Measurements from ENCODE around the gene DUS1L.

The DUS1L gene

DNA sequence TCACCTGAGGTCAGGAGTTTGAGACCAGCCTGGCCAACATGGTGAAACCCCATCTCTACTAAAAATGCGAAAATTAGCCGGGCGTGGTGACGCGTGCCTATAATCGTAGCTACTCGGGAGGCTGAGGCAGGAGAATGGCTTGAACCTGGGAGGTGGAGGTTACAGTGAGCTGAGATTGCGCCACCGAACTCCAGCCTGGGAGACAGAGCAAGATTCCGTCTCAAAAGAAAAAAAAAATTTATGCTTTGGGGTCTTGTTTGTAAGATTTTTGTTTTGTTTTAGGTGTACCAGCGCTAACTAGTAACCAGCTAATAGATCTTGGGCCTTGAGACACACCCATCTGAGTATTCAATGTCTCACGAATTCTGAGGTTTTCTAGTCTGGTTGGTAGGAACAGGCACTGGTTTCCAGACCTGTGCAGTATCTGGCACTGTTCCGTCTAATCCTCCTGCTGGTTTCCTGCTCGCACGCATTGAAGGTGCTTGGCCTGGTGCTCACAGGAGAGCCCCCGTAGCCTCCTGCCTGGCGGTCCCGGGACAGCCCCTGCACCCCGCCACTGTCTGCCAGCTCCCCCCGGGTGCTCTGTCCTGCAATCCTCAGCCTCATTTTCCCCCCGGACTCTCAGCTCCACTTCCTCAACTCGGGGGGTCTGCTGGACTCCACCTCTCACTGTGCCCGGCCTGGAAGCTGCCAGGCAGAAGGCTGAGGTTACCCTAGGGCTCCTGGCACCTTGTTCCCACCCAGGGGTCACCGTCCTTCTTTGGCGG lies 10.6 kb upstream of the DUS1L start:
- H3K9me3 ChIP-seq (ENCODE audit: low read length), result no peaks in the 10 kb centered on the region
- peaks cover 4% of the 10 kb centered on the region; the same call in 1 of the 2 replicates for H3K27me3 ChIP-seq (ENCODE audit: insufficient read depth, low read length)
- no peaks in the 10 kb centered on the region for H3K79me2 ChIP-seq (ENCODE audit: insufficient read depth, low read length)
- H3K9ac ChIP-seq (ENCODE audit: low read length), result no peak overlapping the region
- no peak overlapping the region for H3K4me3 ChIP-seq (ENCODE audit: low read depth, low read length, poor library complexity, severe bottlenecking)
- no peaks in the 10 kb centered on the region for H3K9me2 ChIP-seq (ENCODE audit: low read depth, low read length)
- H3F3A ChIP-seq (ENCODE audit: insufficient read depth, low read length), result peaks cover 3% of the 10 kb centered on the region; the same call in 1 of the 2 replicates
- no peak overlapping the region for H2AFZ ChIP-seq (ENCODE audit: low read length)
- no peaks in the 10 kb centered on the region for H4K20me1 ChIP-seq (ENCODE audit: insufficient read depth, low read length)
- H3K4me1 ChIP-seq (ENCODE audit: insufficient read depth, low read length, severe bottlenecking), result no peaks in the 10 kb centered on the region
- H3K4me2 ChIP-seq (ENCODE audit: low read length), result no peak overlapping the region
- H3K27ac ChIP-seq (ENCODE audit: low read depth, low read length, poor library complexity, severe bottlenecking), result no peak overlapping the region
- TF ChIP-seq EZH2 (IDR thresholded peaks at IDR 0.05; ENCODE audit: borderline replicate concordance, low read length), result no peak
- TF ChIP-seq, protein P1, sequence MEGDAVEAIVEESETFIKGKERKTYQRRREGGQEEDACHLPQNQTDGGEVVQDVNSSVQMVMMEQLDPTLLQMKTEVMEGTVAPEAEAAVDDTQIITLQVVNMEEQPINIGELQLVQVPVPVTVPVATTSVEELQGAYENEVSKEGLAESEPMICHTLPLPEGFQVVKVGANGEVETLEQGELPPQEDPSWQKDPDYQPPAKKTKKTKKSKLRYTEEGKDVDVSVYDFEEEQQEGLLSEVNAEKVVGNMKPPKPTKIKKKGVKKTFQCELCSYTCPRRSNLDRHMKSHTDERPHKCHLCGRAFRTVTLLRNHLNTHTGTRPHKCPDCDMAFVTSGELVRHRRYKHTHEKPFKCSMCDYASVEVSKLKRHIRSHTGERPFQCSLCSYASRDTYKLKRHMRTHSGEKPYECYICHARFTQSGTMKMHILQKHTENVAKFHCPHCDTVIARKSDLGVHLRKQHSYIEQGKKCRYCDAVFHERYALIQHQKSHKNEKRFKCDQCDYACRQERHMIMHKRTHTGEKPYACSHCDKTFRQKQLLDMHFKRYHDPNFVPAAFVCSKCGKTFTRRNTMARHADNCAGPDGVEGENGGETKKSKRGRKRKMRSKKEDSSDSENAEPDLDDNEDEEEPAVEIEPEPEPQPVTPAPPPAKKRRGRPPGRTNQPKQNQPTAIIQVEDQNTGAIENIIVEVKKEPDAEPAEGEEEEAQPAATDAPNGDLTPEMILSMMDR (IDR thresholded peaks at IDR 0.05; ENCODE audit: low read length), result no peak
- H3K36me3 ChIP-seq (ENCODE audit: insufficient read depth, low read length), result peaks cover 46% of the 10 kb centered on the region

DNA sequence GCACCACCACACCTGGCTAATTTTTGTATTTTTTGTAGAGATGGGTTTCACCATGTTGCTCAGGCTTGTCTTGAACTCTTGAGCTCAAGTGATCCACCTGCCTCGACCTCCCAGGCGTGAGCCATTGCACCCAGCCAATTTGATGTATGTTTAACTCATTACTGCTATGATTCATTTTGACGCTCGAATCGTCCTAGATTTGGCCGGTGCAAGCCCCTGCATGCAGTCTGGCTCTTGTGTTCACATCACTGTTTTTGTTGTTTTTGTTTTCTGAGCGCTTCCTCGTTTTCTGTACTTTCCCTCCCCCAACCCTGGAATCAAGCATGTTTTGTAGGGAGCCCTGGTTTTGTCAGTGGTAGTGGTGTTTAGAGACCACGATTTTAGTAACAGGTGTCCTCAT lies 7.8 kb upstream of the DUS1L start:
- no peak overlapping the region for H3K4me2 ChIP-seq (ENCODE audit: low read length)
- H3F3A ChIP-seq (ENCODE audit: insufficient read depth, low read length), result peaks cover 3% of the 10 kb centered on the region; the same call in 1 of the 2 replicates
- no peaks in the 10 kb centered on the region for H3K9me2 ChIP-seq (ENCODE audit: low read depth, low read length)
- no peaks in the 10 kb centered on the region for H3K4me1 ChIP-seq (ENCODE audit: insufficient read depth, low read length, severe bottlenecking)
- peaks cover 20% of the 10 kb centered on the region for H3K36me3 ChIP-seq (ENCODE audit: insufficient read depth, low read length)
- H3K9ac ChIP-seq (ENCODE audit: low read length), result no peak overlapping the region
- TF ChIP-seq, protein P1 (IDR thresholded peaks at IDR 0.05; ENCODE audit: low read length), result no peak
- no peak for TF ChIP-seq EZH2 (IDR thresholded peaks at IDR 0.05; ENCODE audit: borderline replicate concordance, low read length)
- H3K9me3 ChIP-seq (ENCODE audit: low read length), result no peaks in the 10 kb centered on the region
- no peaks in the 10 kb centered on the region for H4K20me1 ChIP-seq (ENCODE audit: insufficient read depth, low read length)
- peaks cover 4% of the 10 kb centered on the region; the same call in 1 of the 2 replicates for H3K27me3 ChIP-seq (ENCODE audit: insufficient read depth, low read length)
- H2AFZ ChIP-seq (ENCODE audit: low read length), result no peak overlapping the region
- H3K79me2 ChIP-seq (ENCODE audit: insufficient read depth, low read length), result no peaks in the 10 kb centered on the region
- H3K27ac ChIP-seq (ENCODE audit: low read depth, low read length, poor library complexity, severe bottlenecking), result no peak overlapping the region
- H3K4me3 ChIP-seq (ENCODE audit: low read depth, low read length, poor library complexity, severe bottlenecking), result no peak overlapping the region

DNA sequence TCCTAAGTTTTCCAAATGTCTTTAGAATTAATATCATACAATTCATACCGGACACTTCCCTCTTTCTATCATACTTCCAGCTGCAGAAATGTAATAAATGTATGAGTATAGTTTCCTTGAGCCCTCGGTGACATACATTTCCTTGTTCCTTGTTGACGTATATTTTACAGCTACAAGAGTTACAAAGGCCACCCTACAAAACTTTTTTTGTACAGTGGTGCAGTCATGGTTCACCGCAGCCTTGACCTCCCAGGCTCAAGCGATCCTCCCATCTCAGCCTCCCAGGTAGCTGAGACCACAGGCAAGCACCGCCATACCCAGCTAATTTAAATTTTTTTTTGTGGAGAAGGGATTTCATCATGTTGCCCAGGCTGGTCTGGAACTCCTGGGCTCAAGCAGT lies 7.2 kb upstream of the DUS1L start:
- Histone ChIP-seq H3K9ac (ENCODE audit: low read length) (no peak overlapping the region), H3K9me2 (ENCODE audit: low read depth, low read length) (no peaks in the 10 kb centered on the region), H2AFZ (ENCODE audit: low read length) (no peak overlapping the region), H4K20me1 (ENCODE audit: insufficient read depth, low read length) (no peaks in the 10 kb centered on the region), H3F3A (ENCODE audit: insufficient read depth, low read length) (peaks cover 3% of the 10 kb centered on the region; the same call in 1 of the 2 replicates), H3K27ac (ENCODE audit: low read depth, low read length, poor library complexity, severe bottlenecking) (no peak overlapping the region), H3K4me3 (ENCODE audit: low read depth, low read length, poor library complexity, severe bottlenecking) (no peak overlapping the region), H3K4me1 (ENCODE audit: insufficient read depth, low read length, severe bottlenecking) (no peaks in the 10 kb centered on the region), H3K27me3 (ENCODE audit: insufficient read depth, low read length) (peaks cover 4% of the 10 kb centered on the region; the same call in 1 of the 2 replicates), H3K36me3 (ENCODE audit: insufficient read depth, low read length) (peaks cover 14% of the 10 kb centered on the region), H3K79me2 (ENCODE audit: insufficient read depth, low read length) (no peaks in the 10 kb centered on the region), H3K4me2 (ENCODE audit: low read length) (no peak overlapping the region), H3K9me3 (ENCODE audit: low read length) (no peaks in the 10 kb centered on the region)
- TF ChIP-seq, protein P1 (IDR thresholded peaks at IDR 0.05; ENCODE audit: low read length), result no peak
- no peak for TF ChIP-seq EZH2 (IDR thresholded peaks at IDR 0.05; ENCODE audit: borderline replicate concordance, low read length)
